HepG2 (cell line): ENCODE results near the gene ICAM5. TPM values are rescaled to one million over a fixed set of nuclear protein-coding genes. Genes with fewer than 3 reads are reported as not detected.

Source experiments
- ATAC-seq: fragments of 200-7000 bp; cut with Tn5 transposase; 3 replicates; pipeline ENCODE4 v1.9.1; 2020; ENCODE audit warnings: mild to moderate bottlenecking, moderate library complexity
- BruUV-seq: library from RNA; stranded (reverse); fragments of 400-500 nt; replicated peaks from 2 replicates; lab custom pipeline; 2021; lab: Mats Ljungman, UMichigan
- CTCF ChIA-PET: fragments of 300-600 bp; formaldehyde crosslinking; extraction: SDS; loops from one replicate; lab custom pipeline; 2021; ENCODE audit warnings: low total read pairs, inconsistent platforms, low intra/inter-chr PET ratio; lab: Yijun Ruan, JAX
- POLR2A ChIA-PET: fragments of 350-600 bp; sonication (Branson Sonifier 250); formaldehyde crosslinking; loops from one replicate; lab custom pipeline; 2020; ENCODE audit warnings: antibody characterized with exemption, inconsistent platforms; lab: Yijun Ruan, JAX
- DNase-seq: peaks from one replicate; pipeline ENCODE4 v3.0.0-alpha.2; 2015; ENCODE audit warnings: low spot score
- FAIRE-seq: peaks from 3 replicates; lab custom pipeline; 2011; peaks lifted over from hg19 to GRCh38; lab: Jason Lieb, UNC
- H2AFZ ChIP-seq: one replicate; pipeline ENCODE4 v1.6.1; 2011; ENCODE audit warnings: low read length, inconsistent platforms
- H3K27ac ChIP-seq: fragments of 300-600 bp; 3 replicates; pipeline ENCODE4 v1.8.0; 2011; ENCODE audit warnings: mixed run types, mild to moderate bottlenecking, mixed read lengths, low read length, inconsistent platforms; ENCODE audit not compliant: insufficient read depth; ENCODE audit errors: extremely low read length
- H3K27me3 ChIP-seq, 2 experiments: fragments of 200-600 bp in 1 of 2; 2 replicates in 1 of 2; 3 replicates in 1 of 2; pipeline versions ENCODE4 v1.6.0 to v1.8.0; 2011; ENCODE audit warnings: low read length in 2 of 2, mild to moderate bottlenecking in 2 of 2, moderate library complexity in 2 of 2, inconsistent platforms in 1 of 2; ENCODE audit not compliant: insufficient read depth in 2 of 2, control insufficient read depth in 1 of 2
- H3K36me3 ChIP-seq, 2 experiments: fragments of 200-600 bp in 1 of 2; replicated peaks in 1 of 2; 2 replicates in 1 of 2; 3 replicates in 1 of 2; pipeline versions ENCODE4 v1.5.1 to v1.8.0; 2011; ENCODE audit warnings: low read length in 2 of 2, inconsistent platforms in 1 of 2; ENCODE audit not compliant: insufficient read depth in 2 of 2, control insufficient read depth in 1 of 2
- H3K4me1 ChIP-seq: 2 replicates; pipeline ENCODE4 v1.5.1; 2012; ENCODE audit warnings: low read length, inconsistent platforms; ENCODE audit not compliant: insufficient read depth
- H3K4me2 ChIP-seq: 2 replicates; pipeline ENCODE4 v1.6.0; 2011; ENCODE audit warnings: low read depth, low read length, inconsistent platforms
- H3K4me3 ChIP-seq, 3 experiments: fragments of 200-600 bp in 1 of 3; sonication (generic), shearing (Covaris generic) in 1 of 3; replicated peaks in 1 of 3; 2 replicates each; pipeline ENCODE4 v1.5.1; 2011 to 2016; ENCODE audit warnings: low read length in 3 of 3, inconsistent platforms in 2 of 3, low read depth in 2 of 3, mild to moderate bottlenecking in 2 of 3, control low read depth in 1 of 3, mixed read lengths in 1 of 3; ENCODE audit not compliant: insufficient read depth in 1 of 3
- H3K79me2 ChIP-seq: one replicate; pipeline ENCODE4 v1.6.1; 2011; ENCODE audit warnings: low read length, inconsistent platforms; ENCODE audit not compliant: insufficient read depth
- H3K9ac ChIP-seq: 2 replicates; pipeline ENCODE4 v1.6.0; 2011; ENCODE audit warnings: mild to moderate bottlenecking, low read depth, low read length, inconsistent platforms; ENCODE audit not compliant: insufficient read depth
- H3K9me3 ChIP-seq: 2 replicates; pipeline ENCODE4 v1.5.1; 2012; ENCODE audit warnings: mild to moderate bottlenecking, low read length
- H4K20me1 ChIP-seq: 2 replicates; pipeline ENCODE4 v1.6.0; 2011; ENCODE audit warnings: inconsistent platforms, mild to moderate bottlenecking, low read length, moderate library complexity; ENCODE audit not compliant: insufficient read depth
- DRAP1 ChIP-seq: IDR thresholded peaks from 2 replicates; pipeline ENCODE4 v1.6.1; 2016; ENCODE audit warnings: missing genetic modification reagents, missing compliant biosample characterization
- GTF2F1 ChIP-seq: fragments of 150-350 bp; IDR thresholded peaks from 2 replicates; pipeline ENCODE4 v1.6.1; 2014; ENCODE audit warnings: low read length
- NR0B2 ChIP-seq: sonication (generic); formaldehyde crosslinking; IDR thresholded peaks from 2 replicates; pipeline ENCODE4 v1.4.0; 2020; ENCODE audit warnings: mild to moderate bottlenecking, missing genetic modification reagents
- SP4 ChIP-seq: sonication (generic); formaldehyde crosslinking; IDR thresholded peaks from 2 replicates; pipeline ENCODE4 v1.8.1; 2023; ENCODE audit warnings: mild to moderate bottlenecking, missing genetic modification reagents
- SUZ12 ChIP-seq: fragments of 150-350 bp; IDR thresholded peaks from 2 replicates; pipeline ENCODE4 v1.6.1; 2014; ENCODE audit warnings: low read depth, low read length
- TBP ChIP-seq: sonication (generic); formaldehyde crosslinking; IDR thresholded peaks from 2 replicates; pipeline ENCODE4 v1.5.0; 2020; ENCODE audit warnings: missing genetic modification reagents
- THYN1 ChIP-seq: sonication (generic); formaldehyde crosslinking; IDR thresholded peaks from 2 replicates; pipeline ENCODE4 v1.8.1; 2023; ENCODE audit warnings: low read depth, mild to moderate bottlenecking, moderate library complexity, missing genetic modification reagents, borderline replicate concordance
- ZNF589 ChIP-seq: sonication (generic); formaldehyde crosslinking; conservative IDR thresholded peaks from 2 replicates; pipeline ENCODE4 v1.8.0; 2022; ENCODE audit warnings: mild to moderate bottlenecking, moderate library complexity, missing genetic modification reagents
- ZNF816 ChIP-seq: sonication (generic); formaldehyde crosslinking; IDR thresholded peaks from 2 replicates; pipeline ENCODE4 v1.8.0; 2022; ENCODE audit warnings: missing genetic modification reagents, mild to moderate bottlenecking, borderline replicate concordance
- WGBS: methylation state at CpG from one replicate; pipeline ENCODE4 v1.1.6; 2017; ENCODE audit warnings: low lambda C conversion rate; 5-methylcytosine and 5-hydroxymethylcytosine counted together
- in situ Hi-C: cut with HindIII; loops from 2 replicates; pipeline ENCODE4 v1.10.0; 2017; ENCODE audit warnings: low pct_unique_long_range_greater_than_20kb; ENCODE audit not compliant: extremely low pct_ligation_motif_present
- intact Hi-C: fragments of 100-400 bp; cut with micrococcal nuclease; formaldehyde crosslinking; loops from one replicate; pipeline ENCODE4 v1.10.0; 2022; ENCODE audit not compliant: unreplicated experiment
- polyA plus RNA-seq, 8 experiments: library from polyadenylated mRNA; depleted of rRNA in 3 of 8; stranded (reverse) in 7 of 8; unstranded in 1 of 8; fragments of >200 nt; fragmentation: Illumina TruSeq in 4 of 8; extraction: Trizol in 4 of 8; gene quantifications; 2 replicates each; pipeline versions ENCODE4 v1.2.1 to v1.2.3, GENCODE V29; 2011 to 2016; ENCODE audit warnings: low read depth in 4 of 8, missing spikeins in 1 of 8, mixed read lengths in 1 of 8; ENCODE audit not compliant: insufficient read depth in 1 of 8
- total RNA-seq, 5 experiments: library from RNA; depleted of rRNA; stranded (reverse); fragments of >200 nt; fragmentation: Illumina TruSeq; extraction: Trizol; gene quantifications; 2 replicates each; pipeline ENCODE4 v1.2.3, GENCODE V29; 2016; ENCODE audit warnings: low read depth in 1 of 5

ICAM5 gene
- total and polyA plus RNA-seq, 2 of the 13 experiments (the other 11 are each of a cell fraction or from before 2014, with no cell fraction given): 0.46 to 1.6 TPM

- CTCF ChIA-PET: no interaction called here
These were observed 10.8 kb upstream of the ICAM5 start for GRCh38 chr19:10278935-10279334.

More at GRCh38 chr19:10278935-10279334, 10.8 kb upstream of the ICAM5 start:
- H3K4me2 ChIP-seq: no peak overlapping the region
- in situ Hi-C loops (no loop called here), intact Hi-C loops (no loop called here)
- no peak overlapping the region for H3K27ac ChIP-seq
- TF ChIP-seq ZNF816 (no peak), THYN1 (no peak), SUZ12 (no peak), DRAP1 (no peak), SP4 (CRISPR knock-in tag) (no peak), ZNF589 (no peak), GTF2F1 (no peak), TBP (CRISPR knock-in tag) (no peak), NR0B2 (CRISPR knock-in tag) (no peak)
- no peak overlapping the region for H2AFZ ChIP-seq
- H3K9me3 ChIP-seq: no peaks in the 10 kb centered on the region
- no peak overlapping the region for H3K4me3 ChIP-seq
- H3K36me3 ChIP-seq: peaks cover 20 to 43% of the 10 kb centered on the region in 2 experiments; a peak in 4 of 5 replicates
- no peaks in the 10 kb centered on the region for H3K27me3 ChIP-seq
- POLR2A ChIA-PET: interaction anchor here (2.3 to 3.3 kb wide), 2 partner anchors 8 to 10 kb away, joined by 8 to 23 read pairs; partner anchors contain the start of genes ICAM1 and ICAM5
- no TSS peak for BruUV-seq
- FAIRE-seq: no peak
- H3K79me2 ChIP-seq: peaks cover 2% of the 10 kb centered on the region
- WGBS: 91% methylated on average over 1 of the region's 1 CpG
- no peak for DNase-seq
- peaks cover 3% of the 10 kb centered on the region; the same call in 1 of the 2 replicates for H4K20me1 ChIP-seq
- no peak overlapping the region for H3K9ac ChIP-seq
- ATAC-seq: no peak
- H3K4me1 ChIP-seq: 0 out of 2 replicates have a peak, but pooled peaks cover 3% of the 10 kb centered on the region
